ENCODE results near the gene WBP1L. TPM values are rescaled to one million over a fixed set of nuclear protein-coding genes. Genes with fewer than 3 reads are reported as not detected.
"Not testable (repeated sequence)": the region's sequence is repeated elsewhere in the genome, so short reads cannot be mapped to it uniquely, and the experiment has no call there.

WBP1L gene
- polyA plus RNA-seq (2014; cell fraction: cytosol; rRNA removed) = 7.4 and 9.8 TPM in 2 replicates
- polyA plus RNA-seq (2014; cell fraction: nucleus; rRNA removed) = 4.2 and 8.2 TPM in 2 replicates

- DNase-seq (ENCODE audit: low spot score) = peak; percentile 100
These were observed at the start of gene WBP1L for GRCh38 chr10:102743588-102744373. TSS of gene WBP1L (plus strand) at chr10:102743948. CDS start at chr10:102744054, 106 bp downstream.

GRCh38 chr10:102695401-102695800, 48.3 kb upstream of the WBP1L start:
- not testable (repeated sequence) for DNase-seq (ENCODE audit: low spot score)

- no peak for DNase-seq (ENCODE audit: low spot score)
These were observed 47.0 kb upstream of the WBP1L start for GRCh38 chr10:102696736-102697135.

- DNase-seq (ENCODE audit: low spot score) = no peak
These were observed 44.9 kb upstream of the WBP1L start for GRCh38 chr10:102698894-102699293.

GRCh38 chr10:102701272-102701671, 42.5 kb upstream of the WBP1L start:
- DNase-seq (ENCODE audit: low spot score) = no peak

- DNase-seq (ENCODE audit: low spot score) = no peak
These were observed 42.0 kb upstream of the WBP1L start for GRCh38 chr10:102701796-102702195.

- DNase-seq (ENCODE audit: low spot score) = no peak
These were observed 41.0 kb upstream of the WBP1L start for GRCh38 chr10:102702742-102703141.

- DNase-seq (ENCODE audit: low spot score) = no peak
These were observed 38.8 kb upstream of the WBP1L start for GRCh38 chr10:102704915-102705314.

GRCh38 chr10:102705531-102705930, 38.2 kb upstream of the WBP1L start:
- DNase-seq (ENCODE audit: low spot score) = no peak

- DNase-seq (ENCODE audit: low spot score) = no peak
These were observed 33.1 kb upstream of the WBP1L start for GRCh38 chr10:102710609-102711008.

GRCh38 chr10:102712089-102712488, 31.7 kb upstream of the WBP1L start:
- DNase-seq (ENCODE audit: low spot score) = no peak

- DNase-seq (ENCODE audit: low spot score) = no peak
These were observed 30.8 kb upstream of the WBP1L start for GRCh38 chr10:102712843-102713538.

- DNase-seq (ENCODE audit: low spot score) = no peak
These were observed 30.3 kb upstream of the WBP1L start for GRCh38 chr10:102713539-102713813.

GRCh38 chr10:102713814-102714620, 29.7 kb upstream of the WBP1L start, which contains the start of gene ARL3:
TSS of gene ARL3 (minus strand) at chr10:102714397. CDS start at chr10:102714275, 122 bp downstream.
- peak; percentile 99 for DNase-seq (ENCODE audit: low spot score)

GRCh38 chr10:102714621-102715455, 28.9 kb upstream of the WBP1L start, which contains the start of gene SFXN2:
TSS of gene SFXN2 (plus strand) at chr10:102714636. CDS start at chr10:102726637, 12,001 bp downstream.
- peak; percentile 32 for DNase-seq (ENCODE audit: low spot score)

GRCh38 chr10:102715880-102716279, 27.9 kb upstream of the WBP1L start:
- no peak for DNase-seq (ENCODE audit: low spot score)

GRCh38 chr10:102716900-102717565, 26.7 kb upstream of the WBP1L start:
- not testable (repeated sequence) for DNase-seq (ENCODE audit: low spot score)

- no peak for DNase-seq (ENCODE audit: low spot score)
These were observed 25.5 kb upstream of the WBP1L start for GRCh38 chr10:102718220-102718619.

GRCh38 chr10:102720337-102720736, 23.4 kb upstream of the WBP1L start:
- DNase-seq (ENCODE audit: low spot score) = no peak

- DNase-seq (ENCODE audit: low spot score) = no peak
These were observed 22.9 kb upstream of the WBP1L start for GRCh38 chr10:102720775-102721301.

Measured in SK-N-DZ (cell line).